ENCODE measurements around the gene RBM4. TPM values are rescaled to one million over a fixed set of nuclear protein-coding genes. Genes with fewer than 3 reads are reported as not detected.
"Not testable (repeated sequence)": the region's sequence is repeated elsewhere in the genome, so short reads cannot be mapped to it uniquely, and the experiment has no call there.

The RBM4 gene
- 92.2 TPM for total RNA-seq (2013)
- 100 to 1,000 TPM; 112 to 153 (median 153) TPM for polyA plus RNA-seq
- polyA minus RNA-seq: 70.4 and 96.8 TPM in 2 replicates
- total RNA-seq: 5.0 to 26.6 (median 21.7) reads per million in 11 experiments

DNA sequence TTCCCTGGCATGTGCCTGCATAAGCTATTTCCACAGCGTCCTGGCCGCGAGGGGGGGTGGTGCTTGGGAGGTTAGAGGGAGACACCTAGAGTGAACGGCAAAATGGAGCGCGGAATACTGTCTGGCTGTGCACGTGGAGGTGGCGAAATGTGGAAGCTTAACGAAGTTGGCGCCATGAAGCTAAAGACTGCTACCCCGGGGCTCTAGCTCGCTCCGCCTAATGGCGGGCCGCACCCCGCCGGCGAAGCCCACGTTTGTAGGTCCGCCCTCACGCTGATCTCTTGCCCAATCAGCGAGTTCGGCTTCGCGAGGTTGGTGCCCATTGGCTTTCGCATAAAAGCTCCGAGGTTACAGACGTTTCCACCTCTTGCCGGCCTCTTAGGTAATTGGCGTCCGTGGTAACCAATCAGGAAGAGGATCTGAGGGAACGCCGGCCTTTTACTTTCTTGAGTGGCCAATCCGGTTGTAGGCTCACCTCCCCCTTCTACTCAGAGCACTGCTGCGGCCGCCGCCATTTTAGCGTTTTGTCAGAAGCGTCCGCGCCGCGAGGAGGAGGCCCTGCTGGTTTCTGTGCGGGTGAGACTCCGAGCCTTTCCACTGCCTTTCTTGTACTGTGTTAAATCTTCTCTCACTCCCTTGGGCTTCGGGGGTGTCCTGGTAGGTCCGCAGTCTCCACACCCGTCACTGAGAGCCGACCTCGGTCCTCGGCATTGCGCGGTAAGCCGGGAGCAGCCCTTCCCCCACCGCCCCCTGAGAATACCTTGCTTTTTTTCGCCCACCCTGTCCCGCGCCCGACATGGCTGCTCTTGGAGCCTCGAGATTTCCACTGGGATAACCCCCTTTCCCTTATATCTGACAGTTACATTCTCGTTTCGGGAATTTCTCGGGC lies at the start of gene RBM4:
RBM4 (plus strand) TSS at position 527 of the 889 bp plus-strand sequence. CDS start 1,009 bp downstream, outside the sequence.
- H3K27ac Mint-ChIP-seq: peak within 1 kb of the TSS; percentile 96 to 99 (median 98)

GRCh38 chr11:66589315-66589714 lies 49.2 kb upstream of the RBM4 start:
- not testable (repeated sequence) for H3K27me3 ChIP-seq (ENCODE audit: control insufficient read depth in 2 of 2, insufficient read depth in 2 of 2, low read length in 2 of 2); H3K27me3 Mint-ChIP-seq (ENCODE audit: low read depth in 3 of 3); H4K20me1 ChIP-seq (ENCODE audit: insufficient read depth, low read length); H3K4me2 ChIP-seq (replicated peaks; ENCODE audit: extremely low read depth, low read length, poor library complexity, severe bottlenecking); H3K36me3 Mint-ChIP-seq; H3K9me3 Mint-ChIP-seq; DNase-seq; H3K27ac ChIP-seq (ENCODE audit: low read depth in 1 of 2, low read length in 2 of 2); H3K79me2 ChIP-seq (ENCODE audit: insufficient read depth, low read length); H3K9ac ChIP-seq (ENCODE audit: insufficient read depth, low read length, poor library complexity, severe bottlenecking); H3K9me3 ChIP-seq (replicated peaks in 1 of 2; ENCODE audit: control insufficient read depth in 1 of 2, insufficient read depth in 1 of 2, low read length in 2 of 2); H3K4me3 Mint-ChIP-seq; H2AFZ ChIP-seq (ENCODE audit: insufficient read depth, low read depth, low read length, poor library complexity, severe bottlenecking); H3K36me3 ChIP-seq (replicated peaks in 1 of 2; ENCODE audit: control insufficient read depth in 1 of 2, insufficient read depth in 2 of 2, low read length in 2 of 2); H3K4me3 ChIP-seq (replicated peaks in 1 of 3; ENCODE audit: low read depth in 2 of 3, low read length in 3 of 3); H3K27ac Mint-ChIP-seq
- no CpG with 5 or more reads among the region's 2 CpGs for WGBS (ENCODE audit: insufficient coverage)
- intact Hi-C loops (cut with micrococcal nuclease): loop anchor here in 1 of 2 donors (10.0 kb wide), 1 partner anchor 245 kb away; no protein-coding TSS in a partner anchor
- peaks cover 14% of the 10 kb centered on the region for H3K4me1 Mint-ChIP-seq
- peaks cover 14 to 19% of the 10 kb centered on the region in 2 donors for H3K4me1 ChIP-seq (ENCODE audit: control insufficient read depth in 1 of 2, insufficient read depth in 2 of 2, low read length in 2 of 2)

More for the DNA sequence above, at the start of gene RBM4:
- H3K27me3 ChIP-seq (ENCODE audit: control insufficient read depth in 2 of 2, insufficient read depth in 2 of 2, low read length in 2 of 2): no peaks in the 10 kb centered on the region
- H3K4me3 Mint-ChIP-seq: peak within 1 kb of the TSS; percentile 95 to 98
- peaks cover 96% of the 10 kb centered on the region for H3K79me2 ChIP-seq (ENCODE audit: insufficient read depth, low read length)
- H3K27ac ChIP-seq (ENCODE audit: low read depth in 1 of 2, low read length in 2 of 2): peak within 1 kb of the TSS; percentile 92 to 94
- peak within 1 kb of the TSS; percentile 88 for H3K9ac ChIP-seq (ENCODE audit: insufficient read depth, low read length, poor library complexity, severe bottlenecking)
- under 1% methylated on average over 61 of the region's 63 CpGs for WGBS (ENCODE audit: insufficient coverage)
- TF ChIP-seq, protein P1, sequence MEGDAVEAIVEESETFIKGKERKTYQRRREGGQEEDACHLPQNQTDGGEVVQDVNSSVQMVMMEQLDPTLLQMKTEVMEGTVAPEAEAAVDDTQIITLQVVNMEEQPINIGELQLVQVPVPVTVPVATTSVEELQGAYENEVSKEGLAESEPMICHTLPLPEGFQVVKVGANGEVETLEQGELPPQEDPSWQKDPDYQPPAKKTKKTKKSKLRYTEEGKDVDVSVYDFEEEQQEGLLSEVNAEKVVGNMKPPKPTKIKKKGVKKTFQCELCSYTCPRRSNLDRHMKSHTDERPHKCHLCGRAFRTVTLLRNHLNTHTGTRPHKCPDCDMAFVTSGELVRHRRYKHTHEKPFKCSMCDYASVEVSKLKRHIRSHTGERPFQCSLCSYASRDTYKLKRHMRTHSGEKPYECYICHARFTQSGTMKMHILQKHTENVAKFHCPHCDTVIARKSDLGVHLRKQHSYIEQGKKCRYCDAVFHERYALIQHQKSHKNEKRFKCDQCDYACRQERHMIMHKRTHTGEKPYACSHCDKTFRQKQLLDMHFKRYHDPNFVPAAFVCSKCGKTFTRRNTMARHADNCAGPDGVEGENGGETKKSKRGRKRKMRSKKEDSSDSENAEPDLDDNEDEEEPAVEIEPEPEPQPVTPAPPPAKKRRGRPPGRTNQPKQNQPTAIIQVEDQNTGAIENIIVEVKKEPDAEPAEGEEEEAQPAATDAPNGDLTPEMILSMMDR (IDR thresholded peaks at IDR 0.05): no peak
- peaks cover 75% of the 10 kb centered on the region for H4K20me1 ChIP-seq (ENCODE audit: insufficient read depth, low read length)
- H3K4me1 ChIP-seq (ENCODE audit: control insufficient read depth in 1 of 2, insufficient read depth in 2 of 2, low read length in 2 of 2): peaks cover 43 to 45% of the 10 kb centered on the region in 2 donors
- peak within 1 kb of the TSS; percentile 81 to 99 (median 94) for H3K4me3 ChIP-seq (replicated peaks in 1 of 3; ENCODE audit: low read depth in 2 of 3, low read length in 3 of 3)
- no peaks in the 10 kb centered on the region for H3K27me3 Mint-ChIP-seq (ENCODE audit: low read depth in 3 of 3)
- H3K9me3 Mint-ChIP-seq: peaks cover 0 to 2% (median 0%) of the 10 kb centered on the region in 7 donors
- peaks cover 38 to 62% of the 10 kb centered on the region in 2 donors for H3K36me3 Mint-ChIP-seq
- peak within 1 kb of the TSS; percentile 69 for H2AFZ ChIP-seq (ENCODE audit: insufficient read depth, low read depth, low read length, poor library complexity, severe bottlenecking)
- peak; percentile 99 to 100 (median 99) for DNase-seq
- peak within 1 kb of the TSS; percentile 88 for H3K4me2 ChIP-seq (replicated peaks; ENCODE audit: extremely low read depth, low read length, poor library complexity, severe bottlenecking)
- H3K9me3 ChIP-seq (replicated peaks in 1 of 2; ENCODE audit: control insufficient read depth in 1 of 2, insufficient read depth in 1 of 2, low read length in 2 of 2): no peaks in the 10 kb centered on the region
- intact Hi-C loops (cut with micrococcal nuclease): loop anchor here in 1 of 2 donors (2.0 to 5.0 kb wide), 2 partner anchors 22 to 39 kb away; partner anchors contain the start of genes RBM14 and RBM4B
- H3K36me3 ChIP-seq (replicated peaks in 1 of 2; ENCODE audit: control insufficient read depth in 1 of 2, insufficient read depth in 2 of 2, low read length in 2 of 2): peaks cover 43 to 51% of the 10 kb centered on the region in 2 donors
- H3K4me1 Mint-ChIP-seq: peaks cover 50% of the 10 kb centered on the region

Measured in CD14-positive monocyte (primary cell).